Lung (tissue), 12 donors: ENCODE data around the gene ARAP1. TPM values are rescaled to one million over a fixed set of nuclear protein-coding genes. Genes with fewer than 3 reads are reported as not detected.
A peak's percentile ranks its signal among the peaks of the same experiment; 100 is the strongest.

Source experiments
- ATAC-seq: fragments of 200-7000 bp; cut with Tn5 transposase; one replicate; pipeline ENCODE4 v1.9.1; 2020; ENCODE audit warnings: moderate number of reproducible peaks; ENCODE audit not compliant: insufficient read depth, low FRiP score
- DNase-seq, 3 donors: peaks; one replicate each; pipeline ENCODE4 v3.0.0-alpha.2; 2013 to 2017
- H3K27ac ChIP-seq, 2 donors: one replicate each; pipeline ENCODE4 v1.5.1; 2013; ENCODE audit warnings: mild to moderate bottlenecking in 2 of 2, moderate library complexity in 2 of 2, control low read depth in 1 of 2, inconsistent platforms in 1 of 2, low read depth in 1 of 2, low read length in 1 of 2
- H3K27me3 ChIP-seq, 3 donors: one replicate each; pipeline ENCODE4 v1.5.1; 2013; ENCODE audit warnings: low read length in 2 of 3; ENCODE audit not compliant: control insufficient read depth in 3 of 3, insufficient read depth in 3 of 3
- H3K36me3 ChIP-seq, 4 donors: one replicate each; pipeline ENCODE4 v1.5.1; 2013; ENCODE audit warnings: low read length in 4 of 4, mild to moderate bottlenecking in 1 of 4, moderate library complexity in 1 of 4; ENCODE audit not compliant: control insufficient read depth in 4 of 4, insufficient read depth in 4 of 4
- H3K4me1 ChIP-seq, 5 donors: one replicate each; pipeline ENCODE4 v1.5.1; 2013; ENCODE audit warnings: low read length in 5 of 5, mild to moderate bottlenecking in 2 of 5, moderate library complexity in 1 of 5; ENCODE audit not compliant: control insufficient read depth in 5 of 5, insufficient read depth in 5 of 5
- H3K4me3 ChIP-seq: one replicate; pipeline ENCODE4 v1.5.1; 2013; ENCODE audit warnings: mild to moderate bottlenecking, control low read depth, moderate library complexity
- H3K9ac ChIP-seq, 2 donors: one replicate each; pipeline ENCODE4 v1.5.1; 2013; ENCODE audit warnings: low read length in 2 of 2, control low read depth in 1 of 2; ENCODE audit not compliant: insufficient read depth in 1 of 2
- H3K9me3 ChIP-seq, 4 donors: one replicate each; pipeline ENCODE4 v1.5.1; 2013; ENCODE audit warnings: low read length in 3 of 4, mild to moderate bottlenecking in 1 of 4, moderate library complexity in 1 of 4; ENCODE audit not compliant: control insufficient read depth in 4 of 4, insufficient read depth in 3 of 4
- WGBS, 2 donors: extraction: QIAGEN DNeasy Blood & Tissue Kit; methylation state at CpG; one replicate each; pipeline ENCODE4 v1.1.7; 2013; 5-methylcytosine and 5-hydroxymethylcytosine counted together
- polyA plus RNA-seq, 2 donors: library from polyadenylated mRNA; stranded (reverse); fragments of 200-250 nt; gene quantifications; one replicate each; pipeline ENCODE4 v1.2.1, GENCODE V29; 2013
- total RNA-seq, 2 donors: library from RNA; depleted of rRNA in 1 of 2; stranded (reverse); fragments of >200 nt in 1 of 2; gene quantifications; one replicate each; pipeline ENCODE4 v1.2.1, GENCODE V29; 2014 to 2021
- TF ChIP-seq, protein P1 (sequence below): IDR thresholded peaks from 2 replicates; pipeline ENCODE4 v1.5.1; 2012; ENCODE audit warnings: mild to moderate bottlenecking; ENCODE audit errors: control extremely low read depth, extremely low read depth
- donor health status: control.
- donor health status: control.
- donor health status: Bipolar disorder and iron deficiency.
- donor health status: healthy.
- donor health status: DM: yes; HTN: yes; CAD: no.

ARAP1 gene
- total and polyA plus RNA-seq, 4 donors: 134 to 218 (median 173) TPM

DNA sequence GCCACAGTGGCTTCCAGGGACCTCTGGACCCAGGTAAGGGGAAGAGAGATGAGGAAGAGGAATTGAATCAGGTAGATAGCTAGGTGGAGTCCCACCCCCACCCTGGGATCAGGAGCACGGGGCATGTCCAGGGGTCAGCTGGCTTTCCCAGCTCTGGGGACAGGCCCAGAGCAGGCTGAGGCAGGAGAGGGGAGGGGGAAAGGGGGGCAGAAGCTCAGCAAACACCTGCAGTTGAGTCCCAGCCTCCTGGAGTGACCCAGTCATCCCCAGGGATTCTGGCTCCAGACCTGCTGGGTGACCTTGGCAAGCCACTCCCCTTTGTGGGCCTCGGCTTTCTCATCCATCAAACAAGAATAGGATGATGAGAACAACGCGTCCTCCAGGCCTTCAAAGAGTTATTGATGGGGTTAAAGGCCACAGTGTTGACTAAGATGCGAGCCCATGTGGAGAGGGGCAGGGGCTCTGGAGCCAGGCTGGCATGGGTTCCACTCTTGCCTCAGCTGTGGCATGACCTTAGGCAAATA lies 25.6 kb upstream of the ARAP1 start:
- DNase-seq (no peak), ATAC-seq (no peak)
- TF ChIP-seq, protein P1, sequence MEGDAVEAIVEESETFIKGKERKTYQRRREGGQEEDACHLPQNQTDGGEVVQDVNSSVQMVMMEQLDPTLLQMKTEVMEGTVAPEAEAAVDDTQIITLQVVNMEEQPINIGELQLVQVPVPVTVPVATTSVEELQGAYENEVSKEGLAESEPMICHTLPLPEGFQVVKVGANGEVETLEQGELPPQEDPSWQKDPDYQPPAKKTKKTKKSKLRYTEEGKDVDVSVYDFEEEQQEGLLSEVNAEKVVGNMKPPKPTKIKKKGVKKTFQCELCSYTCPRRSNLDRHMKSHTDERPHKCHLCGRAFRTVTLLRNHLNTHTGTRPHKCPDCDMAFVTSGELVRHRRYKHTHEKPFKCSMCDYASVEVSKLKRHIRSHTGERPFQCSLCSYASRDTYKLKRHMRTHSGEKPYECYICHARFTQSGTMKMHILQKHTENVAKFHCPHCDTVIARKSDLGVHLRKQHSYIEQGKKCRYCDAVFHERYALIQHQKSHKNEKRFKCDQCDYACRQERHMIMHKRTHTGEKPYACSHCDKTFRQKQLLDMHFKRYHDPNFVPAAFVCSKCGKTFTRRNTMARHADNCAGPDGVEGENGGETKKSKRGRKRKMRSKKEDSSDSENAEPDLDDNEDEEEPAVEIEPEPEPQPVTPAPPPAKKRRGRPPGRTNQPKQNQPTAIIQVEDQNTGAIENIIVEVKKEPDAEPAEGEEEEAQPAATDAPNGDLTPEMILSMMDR: no peak
- H3K9ac ChIP-seq: no peak overlapping the region
- 70 to 87% methylated on average over 5 of the region's 5 CpGs for WGBS, 2 donors
- peak overlapping the region in 1 of 2 donors; percentile 37 for H3K27ac ChIP-seq
- H3K27me3 ChIP-seq: no peaks in the 10 kb centered on the region
- H3K4me1 ChIP-seq: peaks cover 0 to 31% (median 28%) of the 10 kb centered on the region in 5 donors
- no peaks in the 10 kb centered on the region for H3K9me3 ChIP-seq
- H3K36me3 ChIP-seq: peaks cover 0 to 4% (median 0%) of the 10 kb centered on the region in 4 donors
- H3K4me3 ChIP-seq: no peak overlapping the region

DNA sequence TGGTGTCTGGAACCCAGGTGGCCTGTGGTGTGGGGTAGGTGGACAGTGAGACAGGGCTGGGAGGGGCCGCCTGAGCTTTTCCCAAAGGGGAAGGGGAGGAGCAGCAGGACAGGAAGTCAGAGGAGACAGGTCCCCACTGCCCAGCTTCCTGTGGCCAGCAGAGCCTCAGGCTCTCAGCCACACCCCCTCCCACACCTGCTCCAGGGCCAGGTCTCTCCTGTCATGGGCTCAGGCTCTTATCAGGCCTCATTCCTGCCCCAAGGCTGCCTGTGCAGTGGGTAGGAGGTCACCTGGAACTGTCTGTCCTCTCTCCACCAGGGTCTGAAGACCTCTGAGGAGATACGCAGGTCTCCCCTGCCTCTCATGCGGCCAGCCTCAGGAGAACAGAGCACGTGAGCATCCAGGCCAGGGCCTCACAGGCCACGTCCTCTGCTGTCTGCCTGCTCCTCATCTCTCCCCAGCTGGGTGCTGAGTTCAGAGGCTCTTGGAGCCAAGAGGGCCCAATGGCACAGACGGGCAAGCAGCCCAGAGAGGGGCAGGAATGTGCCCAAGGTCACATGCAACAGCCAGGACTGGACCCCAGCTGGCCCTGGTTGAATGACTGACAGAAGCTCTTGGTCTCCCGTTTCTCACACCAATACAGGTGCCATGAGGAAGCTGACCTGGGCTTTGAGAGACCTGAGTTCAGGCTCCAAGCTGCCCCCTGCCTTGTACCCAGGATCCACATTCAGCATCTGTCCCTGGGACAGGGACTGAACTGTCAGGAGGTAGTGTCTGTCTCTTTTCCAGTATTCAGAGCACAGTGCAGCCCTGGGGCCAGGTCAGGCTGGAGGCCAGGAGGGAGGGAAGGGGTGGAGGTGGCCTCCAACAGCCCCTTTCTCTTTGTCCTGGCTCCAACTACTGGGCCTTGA lies 24.9 kb upstream of the ARAP1 start:
- DNase-seq: no peak
- WGBS, 2 donors: 83 to 84% methylated on average over 7 of the region's 7 CpGs
- peaks cover 0 to 29% (median 26%) of the 10 kb centered on the region in 5 donors for H3K4me1 ChIP-seq

DNA sequence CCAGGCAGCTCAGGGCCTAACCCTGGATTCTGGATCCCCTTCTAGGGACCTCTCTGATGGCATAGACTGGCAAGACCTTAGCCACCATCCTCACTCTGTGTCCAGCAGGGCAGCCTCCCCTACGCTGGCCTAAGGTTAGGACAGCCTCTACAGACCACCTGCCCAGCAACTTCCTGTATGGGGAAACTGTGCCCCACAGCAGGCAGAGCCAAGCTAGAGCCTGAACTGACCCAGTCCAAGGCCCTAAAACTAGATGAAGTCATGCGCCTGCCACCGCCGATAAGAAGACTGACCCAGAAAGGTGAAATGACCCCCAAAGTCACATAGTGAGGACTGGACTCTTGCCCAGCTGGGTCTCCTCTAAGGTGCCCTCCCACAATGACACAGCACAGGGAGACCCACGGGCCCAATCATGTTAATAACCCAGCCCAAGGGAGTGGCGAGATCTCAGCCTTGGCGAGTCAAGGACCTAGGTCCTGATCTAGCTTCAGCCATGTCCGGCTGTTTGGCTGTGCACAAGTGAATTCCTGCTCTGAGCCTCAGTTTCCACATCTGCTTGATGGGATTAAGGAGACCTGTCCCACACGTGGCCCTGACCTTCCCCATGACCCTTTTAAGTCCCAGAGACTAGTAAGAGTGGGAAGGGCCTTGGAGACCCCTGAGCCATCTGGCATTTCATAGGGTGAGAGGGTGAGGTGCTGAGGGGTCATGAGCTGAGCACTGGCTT lies 24.1 kb upstream of the ARAP1 start:
- Histone ChIP-seq H3K4me3 (no peak overlapping the region), H3K9ac (no peak overlapping the region), H3K27ac (no peak overlapping the region), H3K27me3 (no peaks in the 10 kb centered on the region), H3K36me3 (peaks cover 0 to 4% (median 0%) of the 10 kb centered on the region in 4 donors), H3K9me3 (peaks cover 0 to 1% (median 0%) of the 10 kb centered on the region in 4 donors), H3K4me1 (peaks cover 0 to 28% (median 23%) of the 10 kb centered on the region in 5 donors)
- TF ChIP-seq, protein P1: no peak
- WGBS, 2 donors: 82 to 84% methylated on average over 9 of the region's 9 CpGs
- ATAC-seq (no peak), DNase-seq (no peak)

More for the DNA sequence above, 24.9 kb upstream of the ARAP1 start:
- TF ChIP-seq, protein P1: no peak
- Histone ChIP-seq H3K27ac (peak overlapping the region in 1 of 2 donors; percentile 37), H3K9ac (no peak overlapping the region), H3K4me3 (no peak overlapping the region), H3K9me3 (peaks cover 0 to 1% (median 0%) of the 10 kb centered on the region in 4 donors), H3K36me3 (peaks cover 0 to 4% (median 0%) of the 10 kb centered on the region in 4 donors), H3K27me3 (no peaks in the 10 kb centered on the region)
- ATAC-seq: no peak
